Mesothelial cell of epicardium (in vitro differentiated cells): ENCODE data around the gene SNAP23. TPM values are rescaled to one million over a fixed set of nuclear protein-coding genes. Genes with fewer than 3 reads are reported as not detected.

ENCODE experiments used
- DNase-seq, 2 experiments: peaks; one replicate each; pipeline ENCODE4 v3.0.0; 2021; ENCODE audit warnings: low spot score in 2 of 2; ENCODE audit not compliant: unreplicated experiment in 2 of 2
- H3K27ac Mint-ChIP-seq: 2 replicates; pipeline ENCODE4 v1.8.0; 2021; ENCODE audit warnings: mixed read lengths
- H3K27me3 Mint-ChIP-seq: 2 replicates; pipeline ENCODE4 v1.8.0; 2021; ENCODE audit warnings: low read depth, mixed read lengths
- H3K36me3 Mint-ChIP-seq: 2 replicates; pipeline ENCODE4 v1.8.0; 2021; ENCODE audit warnings: mixed read lengths
- H3K4me1 Mint-ChIP-seq: 2 replicates; pipeline ENCODE4 v1.8.0; 2021; ENCODE audit warnings: mixed read lengths
- H3K4me3 Mint-ChIP-seq: 2 replicates; pipeline ENCODE4 v1.8.0; 2021; ENCODE audit warnings: mild to moderate bottlenecking, moderate library complexity, mixed read lengths
- H3K9me3 Mint-ChIP-seq: 2 replicates; pipeline ENCODE4 v1.8.0; 2021; ENCODE audit warnings: mixed read lengths
- CTCF ChIP-seq: fragments of 200-600 bp; sonication (generic); IDR thresholded peaks from one replicate; pipeline ENCODE4 v1.5.0; 2021; ENCODE audit warnings: antibody characterized with exemption; ENCODE audit not compliant: unreplicated experiment
- total RNA-seq: library from RNA; stranded (reverse); gene quantifications from 3 replicates; pipeline ENCODE4 v1.2.1, GENCODE V29; 2021

SNAP23 gene
- total RNA-seq, 1 donor from 2014 or later: 57.1 TPM

GRCh38 chr15:42507514-42507913 is 12.1 kb downstream of the SNAP23 start:
- peak overlapping the region; percentile 80 for H3K27ac Mint-ChIP-seq

DNA sequence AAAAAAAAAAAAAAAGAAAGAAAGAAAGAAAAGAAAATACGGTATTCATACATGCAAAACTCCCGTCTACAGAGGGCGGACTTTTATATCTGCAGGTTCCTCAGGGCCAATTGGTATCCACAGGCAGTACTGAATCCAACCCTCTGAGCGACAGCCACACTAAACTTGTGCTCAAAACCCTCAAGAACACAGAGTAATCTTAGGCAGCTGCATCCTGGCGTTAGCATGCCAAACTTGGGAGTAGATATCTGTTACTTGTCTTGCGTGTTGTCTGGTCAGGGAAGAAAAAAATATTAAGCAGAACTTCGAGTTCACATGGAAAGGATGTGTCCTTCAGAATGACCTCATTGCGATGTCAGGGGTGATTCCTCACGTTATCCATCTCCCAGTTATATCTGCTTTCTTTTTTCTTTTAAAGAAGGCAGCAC is 12.8 kb downstream of the SNAP23 start:
- Mint-ChIP-seq H3K4me3 (no peak overlapping the region), H3K9me3 (no peaks in the 10 kb centered on the region), H3K27me3 (no peaks in the 10 kb centered on the region), H3K4me1 (peaks cover 15% of the 10 kb centered on the region), H3K36me3 (peaks cover 4% of the 10 kb centered on the region), H3K27ac (peak overlapping the region; percentile 80)
- TF ChIP-seq CTCF: no peak
- DNase-seq: no peak

More at GRCh38 chr15:42507514-42507913, 12.1 kb downstream of the SNAP23 start:
- Mint-ChIP-seq H3K27me3 (no peaks in the 10 kb centered on the region), H3K4me1 (peaks cover 15% of the 10 kb centered on the region), H3K9me3 (no peaks in the 10 kb centered on the region), H3K36me3 (no peaks in the 10 kb centered on the region), H3K4me3 (no peak overlapping the region)
- TF ChIP-seq CTCF: no peak
- no peak for DNase-seq

DNA sequence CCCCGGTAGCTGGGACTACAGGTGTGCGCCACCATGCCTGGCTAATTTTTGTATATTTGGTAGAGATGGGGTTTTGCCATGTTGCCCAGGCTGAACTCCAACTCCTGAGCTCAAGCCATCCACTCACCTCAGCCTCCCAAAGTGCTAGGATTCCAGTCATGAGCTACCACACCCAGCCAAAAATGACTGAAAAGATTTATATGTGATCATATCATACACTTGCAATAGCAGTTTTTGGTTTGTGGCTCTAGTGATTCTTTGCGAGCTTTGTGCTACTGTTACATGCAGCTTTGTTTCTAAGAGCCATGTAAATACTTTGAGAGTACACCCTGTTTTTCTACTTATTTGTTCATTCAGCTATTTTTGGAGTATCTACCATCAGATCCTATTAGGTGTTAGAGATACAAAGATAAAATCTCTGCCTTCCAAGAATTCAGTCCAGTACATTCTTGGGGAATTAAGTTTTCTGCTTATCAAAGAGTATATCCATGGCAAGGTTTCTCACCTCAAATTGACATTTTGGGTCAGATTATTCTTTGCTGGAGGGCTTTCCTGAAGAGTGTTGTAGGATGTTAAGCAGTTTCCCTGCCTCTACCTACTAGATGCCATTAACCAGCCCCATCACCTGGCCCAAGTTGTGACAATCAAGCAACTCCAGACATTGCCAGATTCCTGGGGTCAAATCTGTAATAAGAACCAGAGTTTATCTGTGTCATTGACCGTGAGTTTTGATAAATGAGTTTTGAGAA is 15.0 kb downstream of the SNAP23 start:
- TF ChIP-seq CTCF: no peak
- no peak for DNase-seq
- Mint-ChIP-seq H3K27ac (peak overlapping the region; percentile 11), H3K4me3 (no peak overlapping the region), H3K27me3 (no peaks in the 10 kb centered on the region), H3K4me1 (peaks cover 15% of the 10 kb centered on the region), H3K9me3 (no peaks in the 10 kb centered on the region), H3K36me3 (peaks cover 17% of the 10 kb centered on the region)

DNA sequence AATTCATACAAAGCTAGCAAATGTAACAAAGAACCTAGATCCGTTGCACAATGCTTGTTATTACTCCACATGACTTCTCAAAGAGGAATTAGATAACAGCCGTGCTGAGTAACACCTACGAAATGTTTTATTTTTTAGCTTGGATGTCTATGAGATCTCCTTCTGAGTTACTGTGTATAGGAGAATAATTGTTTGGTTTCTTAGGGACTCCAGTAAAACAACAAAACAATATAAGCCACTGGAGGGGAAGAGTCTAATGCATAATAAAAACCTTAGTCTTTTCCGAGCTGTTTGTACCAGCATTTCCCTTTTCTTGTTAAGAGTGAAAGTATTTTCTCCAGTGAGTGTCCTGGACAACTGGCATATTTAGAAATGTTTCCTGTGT is 15.6 kb downstream of the SNAP23 start:
- H3K4me1 Mint-ChIP-seq: peaks cover 15% of the 10 kb centered on the region
- H3K36me3 Mint-ChIP-seq: peaks cover 22% of the 10 kb centered on the region
- no peaks in the 10 kb centered on the region for H3K27me3 Mint-ChIP-seq
- no peak overlapping the region for H3K4me3 Mint-ChIP-seq
- no peak for DNase-seq
- no peaks in the 10 kb centered on the region for H3K9me3 Mint-ChIP-seq
- no peak overlapping the region for H3K27ac Mint-ChIP-seq
- no peak for TF ChIP-seq CTCF

DNA sequence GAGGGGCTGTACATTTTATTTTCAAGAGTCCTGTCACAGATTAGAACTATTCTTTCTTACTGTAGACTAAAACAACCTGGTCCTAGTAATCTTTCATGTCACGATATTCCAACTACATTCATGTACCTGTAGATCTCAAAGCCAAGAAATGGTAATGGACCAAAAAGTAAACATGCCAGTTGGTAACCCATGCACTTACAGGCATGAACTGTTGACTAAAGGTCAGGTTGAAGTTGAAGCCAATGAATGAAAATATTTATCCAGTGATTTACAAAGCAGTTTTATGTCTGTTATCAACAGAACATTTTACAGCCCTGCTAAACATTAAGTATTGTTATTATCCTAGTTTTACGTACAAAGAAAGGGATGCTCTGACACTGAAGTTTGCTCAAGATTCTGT is 27.9 kb downstream of the SNAP23 start:
- Mint-ChIP-seq H3K27ac (no peak overlapping the region), H3K4me3 (no peak overlapping the region), H3K9me3 (no peaks in the 10 kb centered on the region), H3K4me1 (no peaks in the 10 kb centered on the region), H3K27me3 (no peaks in the 10 kb centered on the region), H3K36me3 (peaks cover 25% of the 10 kb centered on the region)
- DNase-seq: no peak
- no peak for TF ChIP-seq CTCF

DNA sequence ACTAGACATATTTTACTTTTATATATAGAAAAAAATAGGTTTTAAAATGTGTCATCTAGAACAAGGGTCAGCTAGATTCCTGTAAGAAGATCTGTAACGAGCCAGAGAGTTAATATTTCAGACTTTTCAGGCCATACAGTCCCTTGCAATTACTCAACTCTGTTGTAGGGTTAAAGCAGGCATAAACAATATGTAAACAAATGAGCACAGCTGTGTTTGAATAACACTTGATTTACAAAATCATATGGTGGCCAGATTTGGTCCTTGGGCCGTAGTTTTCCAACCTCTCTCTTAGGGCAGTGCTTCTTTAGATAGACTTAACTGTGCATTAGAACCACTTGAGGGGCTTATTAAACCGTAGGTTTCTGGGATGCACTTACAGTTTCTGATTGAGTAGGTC is 33.5 kb downstream of the SNAP23 start:
- no peak for DNase-seq
- no peak for TF ChIP-seq CTCF
- no peak overlapping the region for H3K27ac Mint-ChIP-seq
- H3K9me3 Mint-ChIP-seq: no peaks in the 10 kb centered on the region
- H3K27me3 Mint-ChIP-seq: no peaks in the 10 kb centered on the region
- H3K36me3 Mint-ChIP-seq: peaks cover 22% of the 10 kb centered on the region
- H3K4me1 Mint-ChIP-seq: no peaks in the 10 kb centered on the region
- H3K4me3 Mint-ChIP-seq: no peak overlapping the region
